OCI-LY1 (cell line): ENCODE results near the gene RNGTT.

Source experiments
- EZH2 ChIP-seq: fragments of 200-600 bp; sonication (generic), shearing (Covaris generic); IDR thresholded peaks from 2 replicates; pipeline ENCODE4 v1.8.0; 2017; ENCODE audit warnings: borderline replicate concordance, mixed run types, mild to moderate bottlenecking, antibody characterized with exemption, low read length, moderate library complexity, mixed read lengths
- TF ChIP-seq, protein P1 (sequence below): fragments of 200-600 bp; sonication (generic), shearing (Covaris generic); IDR thresholded peaks from 2 replicates; pipeline ENCODE4 v1.5.1; 2017; ENCODE audit warnings: mild to moderate bottlenecking, antibody characterized with exemption, low read length, moderate library complexity, mixed read lengths

DNA sequence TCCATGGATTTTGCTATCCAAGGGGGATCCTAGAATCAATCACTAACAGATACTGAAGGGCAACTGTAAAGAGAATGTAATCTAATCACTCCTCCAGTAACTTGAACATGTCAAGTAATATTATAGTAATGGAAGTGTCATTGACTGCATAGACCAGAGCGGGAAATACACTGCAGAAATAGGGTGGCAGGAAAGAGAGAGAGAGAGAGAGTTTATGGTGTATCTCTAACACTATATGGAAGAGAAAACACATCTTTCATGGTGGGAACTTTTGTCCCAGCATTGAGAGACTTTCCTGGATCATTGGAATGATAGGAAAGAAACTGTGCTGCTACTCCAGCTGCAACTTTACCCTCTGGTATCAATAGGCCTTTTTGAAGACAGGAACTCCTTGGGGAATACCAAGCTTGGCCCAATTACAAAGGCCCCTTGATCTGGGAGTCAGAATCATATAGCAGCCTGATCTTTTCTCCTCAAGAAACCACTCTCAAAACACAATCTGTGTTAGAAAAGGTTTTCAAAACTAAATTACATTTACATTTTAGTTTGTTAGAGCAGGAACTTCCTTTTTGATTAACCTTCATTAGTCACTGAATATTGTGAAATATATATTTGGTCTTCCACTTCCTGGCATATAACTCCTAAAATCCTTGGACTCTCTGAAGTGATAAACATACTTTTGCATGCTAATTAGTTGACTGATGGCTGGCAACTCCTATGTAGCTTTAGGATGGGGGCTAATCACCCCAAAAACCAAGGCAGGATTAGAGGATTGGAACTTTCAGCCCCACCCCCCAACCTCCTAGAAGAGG lies 29.5 kb upstream of the RNGTT start:
- TF ChIP-seq, protein P1, sequence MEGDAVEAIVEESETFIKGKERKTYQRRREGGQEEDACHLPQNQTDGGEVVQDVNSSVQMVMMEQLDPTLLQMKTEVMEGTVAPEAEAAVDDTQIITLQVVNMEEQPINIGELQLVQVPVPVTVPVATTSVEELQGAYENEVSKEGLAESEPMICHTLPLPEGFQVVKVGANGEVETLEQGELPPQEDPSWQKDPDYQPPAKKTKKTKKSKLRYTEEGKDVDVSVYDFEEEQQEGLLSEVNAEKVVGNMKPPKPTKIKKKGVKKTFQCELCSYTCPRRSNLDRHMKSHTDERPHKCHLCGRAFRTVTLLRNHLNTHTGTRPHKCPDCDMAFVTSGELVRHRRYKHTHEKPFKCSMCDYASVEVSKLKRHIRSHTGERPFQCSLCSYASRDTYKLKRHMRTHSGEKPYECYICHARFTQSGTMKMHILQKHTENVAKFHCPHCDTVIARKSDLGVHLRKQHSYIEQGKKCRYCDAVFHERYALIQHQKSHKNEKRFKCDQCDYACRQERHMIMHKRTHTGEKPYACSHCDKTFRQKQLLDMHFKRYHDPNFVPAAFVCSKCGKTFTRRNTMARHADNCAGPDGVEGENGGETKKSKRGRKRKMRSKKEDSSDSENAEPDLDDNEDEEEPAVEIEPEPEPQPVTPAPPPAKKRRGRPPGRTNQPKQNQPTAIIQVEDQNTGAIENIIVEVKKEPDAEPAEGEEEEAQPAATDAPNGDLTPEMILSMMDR: no peak
- no peak for TF ChIP-seq EZH2
